Thyroid gland (tissue), 4 donors: Measurements from ENCODE around the gene PTPRJ.

Experiments used
- POLR2A ChIP-seq, 2 donors: fragments of 450-650 bp; IDR thresholded peaks; one replicate each; pipeline ENCODE4 v1.6.1; 2017; ENCODE audit warnings: antibody characterized with exemption in 2 of 2, mild to moderate bottlenecking in 2 of 2, moderate library complexity in 1 of 2
- TF ChIP-seq, protein P1 (sequence below), 6 experiments: fragments of 200-600 bp in 3 of 6; fragments of 450-650 bp in 3 of 6; sonication (generic) in 3 of 6; IDR thresholded peaks; one replicate each; pipeline ENCODE4 v1.5.1; 2016 to 2019; ENCODE audit warnings: antibody characterized with exemption in 6 of 6, mild to moderate bottlenecking in 2 of 6, inconsistent platforms in 1 of 6, moderate library complexity in 1 of 6

DNA sequence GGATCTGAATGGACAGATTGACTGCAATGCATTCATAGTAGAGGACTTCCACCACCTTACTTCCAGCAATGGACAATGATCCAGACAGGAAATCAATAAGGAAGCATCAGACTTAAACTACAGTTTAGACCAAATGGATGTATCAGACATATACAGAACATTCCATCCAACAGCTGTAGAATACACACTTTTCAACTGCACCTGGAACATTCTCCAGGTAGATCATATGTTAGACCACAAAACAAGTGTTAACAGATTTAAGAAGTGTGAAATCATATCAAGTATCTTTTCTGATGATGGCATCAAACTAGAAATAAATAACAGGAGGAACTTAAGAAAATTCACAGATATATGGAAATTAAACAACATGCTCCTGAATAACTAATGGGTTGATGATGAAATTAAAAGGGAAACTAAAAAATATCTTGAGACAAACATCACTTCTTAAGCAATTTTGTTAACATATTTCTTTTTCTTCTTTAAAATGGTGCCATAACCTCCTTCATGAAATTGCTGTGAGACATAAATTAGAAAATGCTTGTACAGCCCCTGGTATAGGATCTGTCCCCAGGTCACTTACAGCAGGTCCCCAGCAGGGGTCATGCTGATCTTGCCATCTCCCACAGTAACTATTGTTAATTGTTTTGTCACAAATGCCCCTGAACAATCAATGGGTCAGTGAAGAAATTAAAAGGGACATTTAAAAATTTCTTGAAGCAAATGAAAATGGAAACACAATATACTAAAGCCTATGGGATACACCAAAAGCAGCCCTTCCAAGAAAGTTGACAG lies 136.3 kb downstream of the PTPRJ start:
- TF ChIP-seq, protein P1, sequence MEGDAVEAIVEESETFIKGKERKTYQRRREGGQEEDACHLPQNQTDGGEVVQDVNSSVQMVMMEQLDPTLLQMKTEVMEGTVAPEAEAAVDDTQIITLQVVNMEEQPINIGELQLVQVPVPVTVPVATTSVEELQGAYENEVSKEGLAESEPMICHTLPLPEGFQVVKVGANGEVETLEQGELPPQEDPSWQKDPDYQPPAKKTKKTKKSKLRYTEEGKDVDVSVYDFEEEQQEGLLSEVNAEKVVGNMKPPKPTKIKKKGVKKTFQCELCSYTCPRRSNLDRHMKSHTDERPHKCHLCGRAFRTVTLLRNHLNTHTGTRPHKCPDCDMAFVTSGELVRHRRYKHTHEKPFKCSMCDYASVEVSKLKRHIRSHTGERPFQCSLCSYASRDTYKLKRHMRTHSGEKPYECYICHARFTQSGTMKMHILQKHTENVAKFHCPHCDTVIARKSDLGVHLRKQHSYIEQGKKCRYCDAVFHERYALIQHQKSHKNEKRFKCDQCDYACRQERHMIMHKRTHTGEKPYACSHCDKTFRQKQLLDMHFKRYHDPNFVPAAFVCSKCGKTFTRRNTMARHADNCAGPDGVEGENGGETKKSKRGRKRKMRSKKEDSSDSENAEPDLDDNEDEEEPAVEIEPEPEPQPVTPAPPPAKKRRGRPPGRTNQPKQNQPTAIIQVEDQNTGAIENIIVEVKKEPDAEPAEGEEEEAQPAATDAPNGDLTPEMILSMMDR (IDR thresholded peaks at IDR 0.05) = peak in 4 of 6 experiments; percentile 10 to 34 (median 26)
- no peak for TF ChIP-seq POLR2A (IDR thresholded peaks at IDR 0.05)
